Activated CD4-positive, alpha-beta T cell treated with anti-CD3 and anti-CD28 coated beads, Interleukin-2, amount 50 U/mL, for 1 hour (primary cell): ENCODE results near the gene CRIP3.
"Not testable (repeated sequence)": the region's sequence is repeated elsewhere in the genome, so short reads cannot be mapped to it uniquely, and the experiment has no call there.

Source experiments
- DNase-seq: peaks from one replicate; pipeline ENCODE4 v3.0.0-alpha.2; 2020

Gene CRIP3

DNA sequence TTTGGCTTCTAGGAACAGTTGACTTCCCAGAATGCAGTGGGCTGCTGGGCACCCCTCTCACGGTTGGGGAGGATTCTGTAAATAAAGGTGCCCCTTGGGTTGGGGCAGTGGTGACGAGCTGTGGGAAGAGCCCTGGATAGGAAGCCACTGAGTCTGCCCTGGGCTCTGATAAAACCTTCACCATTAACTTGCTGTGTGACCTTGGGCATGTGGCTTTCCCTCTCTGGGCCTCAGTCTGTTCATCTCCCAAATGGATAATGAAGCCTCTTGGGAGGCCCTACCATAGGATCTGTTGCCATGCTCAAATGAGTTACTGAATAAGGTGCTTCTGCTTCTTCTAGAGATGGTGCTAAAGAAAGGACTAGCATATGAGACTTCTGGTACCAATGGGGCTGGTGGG, 3.7 kb downstream of the CRIP3 start:
- no peak for DNase-seq

DNA sequence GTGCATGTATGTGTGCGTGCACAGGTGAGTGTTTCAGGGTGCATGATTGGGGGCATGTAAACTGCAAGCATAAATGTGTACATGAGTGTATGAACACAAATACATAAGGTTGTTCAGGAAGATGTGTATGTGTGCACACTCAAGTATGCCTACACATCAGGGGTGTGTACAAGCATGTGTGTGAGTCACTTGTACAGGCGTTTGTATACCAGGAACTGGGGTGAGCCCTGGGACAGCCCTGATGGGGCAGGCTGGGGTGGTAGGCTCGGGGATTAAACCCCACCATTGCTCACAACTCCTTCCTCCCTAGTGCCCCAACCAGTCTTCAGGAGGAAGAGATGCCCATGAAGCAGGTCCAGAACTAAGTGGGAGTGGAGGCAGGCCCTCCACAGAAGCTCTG, 4.3 kb downstream of the CRIP3 start:
- no peak for DNase-seq

DNA sequence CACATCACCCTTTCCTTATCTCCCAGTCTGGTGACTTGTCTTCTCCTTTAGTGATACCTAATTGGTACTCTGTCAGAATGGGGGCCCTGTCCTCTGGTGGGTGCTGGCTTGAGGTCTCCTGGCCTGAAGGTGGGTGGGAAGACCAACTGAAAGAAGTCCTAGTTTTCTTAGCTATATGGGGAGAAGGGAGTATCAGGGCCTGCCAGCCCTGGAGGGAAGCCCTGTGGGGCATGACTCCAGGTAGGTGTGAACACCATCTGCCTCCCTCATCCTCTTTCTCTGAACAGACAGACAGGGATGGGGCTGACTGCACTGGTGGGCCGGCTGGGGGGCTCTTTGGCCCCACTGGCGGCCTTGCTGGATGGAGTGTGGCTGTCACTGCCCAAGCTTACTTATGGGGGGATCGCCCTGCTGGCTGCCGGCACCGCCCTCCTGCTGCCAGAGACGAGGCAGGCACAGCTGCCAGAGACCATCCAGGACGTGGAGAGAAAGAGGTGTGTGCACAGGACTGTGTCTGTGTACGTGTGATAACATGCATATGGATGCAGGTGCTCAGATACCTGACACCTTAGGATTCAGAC, 4.8 kb downstream of the CRIP3 start:
- no peak for DNase-seq

DNA sequence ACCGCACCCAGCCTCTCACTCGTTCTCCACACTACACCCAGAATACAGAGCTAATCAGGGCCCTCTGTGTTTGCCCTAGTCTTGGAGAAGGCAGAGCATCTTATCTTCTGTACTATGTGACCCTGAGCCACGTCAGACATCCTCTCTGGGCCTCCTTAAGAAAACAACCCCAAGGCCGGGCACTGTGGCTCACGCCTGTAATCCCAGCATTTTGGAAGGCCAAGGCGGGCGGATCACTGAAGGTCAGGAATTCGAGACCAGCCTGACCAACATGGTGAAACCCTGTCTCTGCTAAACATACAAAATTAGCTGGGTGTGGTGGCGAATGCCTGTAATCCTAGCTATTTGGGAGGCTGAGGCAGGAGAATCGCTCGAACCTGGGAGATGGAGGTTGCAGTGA, 5.6 kb downstream of the CRIP3 start:
- DNase-seq: not testable (repeated sequence)

DNA sequence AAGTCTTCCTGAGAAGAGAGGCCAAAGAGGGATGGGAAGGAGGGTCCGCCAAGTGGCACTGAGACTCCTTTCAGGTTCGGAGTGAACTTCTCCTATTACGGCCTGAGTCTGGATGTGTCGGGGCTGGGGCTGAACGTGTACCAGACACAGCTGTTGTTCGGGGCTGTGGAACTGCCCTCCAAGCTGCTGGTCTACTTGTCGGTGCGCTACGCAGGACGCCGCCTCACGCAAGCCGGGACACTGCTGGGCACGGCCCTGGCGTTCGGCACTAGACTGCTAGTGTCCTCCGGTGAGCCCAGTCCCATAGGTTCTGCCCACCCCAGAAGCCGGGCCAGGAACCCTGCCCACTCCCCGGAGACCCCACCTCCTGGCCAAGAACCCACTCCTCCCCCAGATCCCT, 6.5 kb downstream of the CRIP3 start:
- DNase-seq: no peak

DNA sequence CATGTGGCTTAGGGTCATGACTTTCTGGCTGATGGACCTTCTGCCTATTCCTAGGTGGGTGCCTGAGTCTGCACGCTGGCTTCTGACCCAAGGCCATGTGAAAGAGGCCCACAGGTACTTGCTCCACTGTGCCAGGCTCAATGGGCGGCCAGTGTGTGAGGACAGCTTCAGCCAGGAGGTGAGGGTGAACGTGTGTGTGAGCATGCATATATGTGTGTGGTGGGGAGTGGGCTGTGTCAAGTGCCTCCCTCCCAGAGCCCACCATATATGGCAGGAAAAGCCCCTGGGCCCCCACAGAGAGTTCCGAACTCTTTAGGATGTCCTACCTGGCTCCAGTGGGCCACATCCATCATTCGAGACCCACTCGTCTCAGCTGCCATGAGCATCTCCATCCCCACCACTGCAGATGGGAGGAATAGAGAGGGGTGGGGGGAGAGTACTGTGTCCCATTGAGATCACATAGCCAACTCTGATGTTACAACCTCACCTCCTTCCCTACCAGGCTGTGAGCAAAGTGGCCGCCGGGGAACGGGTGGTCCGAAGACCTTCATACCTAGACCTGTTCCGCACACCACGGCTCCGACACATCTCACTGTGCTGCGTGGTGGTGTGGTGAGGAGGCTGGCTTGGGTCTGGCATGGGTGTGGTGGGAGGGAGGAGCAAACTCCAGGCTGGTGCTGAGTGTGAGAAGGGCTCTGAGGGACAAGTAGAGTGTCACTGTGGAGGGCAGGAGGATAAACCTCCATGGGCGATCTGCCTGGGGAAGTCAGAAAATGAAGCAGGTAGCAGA, 7.3 kb downstream of the CRIP3 start:
- DNase-seq: no peak

DNA sequence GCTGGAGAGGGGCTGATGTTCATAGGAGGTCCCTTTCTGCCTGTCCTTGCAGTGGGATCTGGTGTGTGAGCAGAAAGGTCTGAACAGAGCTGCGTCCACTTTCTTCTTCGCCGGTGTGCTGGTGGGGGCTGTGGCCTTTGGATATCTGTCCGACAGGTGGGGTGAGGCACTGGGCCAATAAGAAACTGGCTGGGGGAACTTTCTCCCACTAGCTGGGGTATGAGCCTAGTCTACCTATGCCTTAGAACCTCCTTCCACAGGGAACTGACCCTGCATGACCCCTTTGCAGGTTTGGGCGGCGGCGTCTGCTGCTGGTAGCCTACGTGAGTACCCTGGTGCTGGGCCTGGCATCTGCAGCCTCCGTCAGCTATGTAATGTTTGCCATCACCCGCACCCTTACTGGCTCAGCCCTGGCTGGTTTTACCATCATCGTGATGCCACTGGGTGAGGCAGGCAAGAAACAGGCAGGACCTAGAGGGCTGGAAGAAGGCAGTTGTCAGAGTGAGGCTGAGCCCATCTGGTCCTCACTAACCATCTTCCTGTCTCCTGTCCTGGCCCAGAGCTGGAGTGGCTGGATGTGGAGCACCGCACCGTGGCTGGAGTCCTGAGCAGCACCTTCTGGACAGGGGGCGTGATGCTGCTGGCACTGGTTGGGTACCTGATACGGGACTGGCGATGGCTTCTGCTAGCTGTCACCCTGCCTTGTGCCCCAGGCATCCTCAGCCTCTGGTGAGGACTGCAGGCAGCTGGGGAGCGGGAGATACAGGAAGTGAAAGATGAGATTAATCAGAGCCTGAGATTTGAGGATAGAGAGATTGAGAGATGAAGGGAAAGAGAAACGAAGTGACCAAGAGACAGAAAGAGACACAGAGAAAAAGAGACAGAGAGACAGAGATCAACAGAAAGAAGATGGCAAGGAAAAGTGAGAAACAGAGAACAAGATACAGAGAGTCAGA, 9.0 kb downstream of the CRIP3 start:
- DNase-seq: no peak

DNA sequence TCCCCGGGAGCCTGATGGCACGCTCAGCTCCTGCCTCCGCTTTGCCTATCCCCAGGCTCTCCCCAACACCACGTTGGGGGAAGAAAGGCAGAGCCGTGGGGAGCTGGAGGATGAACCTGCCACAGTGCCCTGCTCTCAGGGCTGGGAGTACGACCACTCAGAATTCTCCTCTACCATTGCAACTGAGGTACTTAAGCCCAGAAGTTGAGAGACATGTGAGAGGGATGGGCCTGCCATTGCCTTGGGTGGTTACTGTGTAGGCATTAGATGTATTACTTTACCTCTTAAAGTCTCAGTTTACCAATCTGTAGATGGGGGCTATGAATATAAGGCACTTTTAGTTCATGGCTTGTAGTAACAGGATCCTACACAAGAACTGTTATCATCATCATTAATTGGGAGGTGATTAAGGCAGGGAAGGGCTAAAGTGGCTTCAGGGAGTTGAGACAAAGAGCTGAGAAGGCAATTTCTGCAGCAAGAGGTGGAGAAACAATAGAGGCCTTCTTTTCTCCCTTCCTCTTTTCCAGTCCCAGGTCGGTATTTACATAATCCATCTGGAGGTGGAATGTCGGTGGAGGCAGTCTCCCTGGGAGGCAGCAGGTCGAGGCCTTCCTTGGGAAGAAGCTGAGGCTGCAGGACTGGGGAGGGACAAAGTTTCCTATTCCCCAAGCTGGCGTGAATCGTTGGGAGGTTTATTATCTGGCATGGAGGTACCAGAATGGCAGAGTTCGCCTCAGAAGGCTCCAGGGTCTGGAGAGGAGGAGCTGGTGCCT, 9.9 kb downstream of the CRIP3 start:
- DNase-seq: no peak

DNA sequence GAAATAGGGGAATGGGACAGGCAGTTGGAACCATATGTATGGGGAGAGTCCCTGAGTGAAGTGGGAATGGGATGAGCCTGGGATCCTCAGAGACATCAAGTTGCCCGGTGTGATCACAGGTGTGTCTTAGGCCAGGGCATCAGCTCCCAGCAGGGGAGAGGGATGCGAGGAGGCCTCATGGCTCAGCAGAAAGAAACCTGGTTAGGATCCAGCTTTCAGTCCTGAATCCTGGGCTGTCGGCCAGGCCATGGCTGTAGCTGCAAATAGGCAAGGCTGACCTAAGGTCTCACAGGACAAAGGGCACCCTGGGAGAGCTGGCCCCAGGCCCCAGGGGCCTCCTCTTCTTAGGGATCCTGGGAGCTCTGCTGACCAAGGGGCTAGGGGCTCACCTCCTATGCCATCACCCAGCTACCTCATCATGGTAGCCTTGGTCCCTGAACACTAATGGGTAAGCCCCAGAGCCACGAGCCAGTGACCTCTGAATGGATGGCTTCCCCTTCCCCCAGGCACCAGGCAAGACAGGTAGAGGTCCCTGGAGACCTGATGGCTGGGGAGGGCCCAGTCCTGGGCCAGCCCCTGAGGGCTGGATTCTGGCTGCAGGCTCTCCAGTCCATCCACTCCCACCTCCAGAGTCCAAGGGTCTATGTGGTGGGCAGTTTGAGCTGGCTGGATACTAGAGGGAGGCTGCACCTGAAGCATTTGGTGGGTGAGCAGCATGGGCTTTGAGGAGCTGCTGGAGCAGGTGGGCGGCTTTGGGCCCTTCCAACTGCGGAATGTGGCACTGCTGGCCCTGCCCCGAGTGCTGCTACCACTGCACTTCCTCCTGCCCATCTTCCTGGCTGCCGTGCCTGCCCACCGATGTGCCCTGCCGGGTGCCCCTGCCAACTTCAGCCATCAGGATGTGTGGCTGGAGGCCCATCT, 10.7 kb downstream of the CRIP3 start, which contains the start of gene SLC22A7:
TSS of gene SLC22A7 (plus strand) at position 617 of the 921 bp plus-strand sequence. CDS start at position 716, 99 bp downstream.
- DNase-seq: no peak

DNA sequence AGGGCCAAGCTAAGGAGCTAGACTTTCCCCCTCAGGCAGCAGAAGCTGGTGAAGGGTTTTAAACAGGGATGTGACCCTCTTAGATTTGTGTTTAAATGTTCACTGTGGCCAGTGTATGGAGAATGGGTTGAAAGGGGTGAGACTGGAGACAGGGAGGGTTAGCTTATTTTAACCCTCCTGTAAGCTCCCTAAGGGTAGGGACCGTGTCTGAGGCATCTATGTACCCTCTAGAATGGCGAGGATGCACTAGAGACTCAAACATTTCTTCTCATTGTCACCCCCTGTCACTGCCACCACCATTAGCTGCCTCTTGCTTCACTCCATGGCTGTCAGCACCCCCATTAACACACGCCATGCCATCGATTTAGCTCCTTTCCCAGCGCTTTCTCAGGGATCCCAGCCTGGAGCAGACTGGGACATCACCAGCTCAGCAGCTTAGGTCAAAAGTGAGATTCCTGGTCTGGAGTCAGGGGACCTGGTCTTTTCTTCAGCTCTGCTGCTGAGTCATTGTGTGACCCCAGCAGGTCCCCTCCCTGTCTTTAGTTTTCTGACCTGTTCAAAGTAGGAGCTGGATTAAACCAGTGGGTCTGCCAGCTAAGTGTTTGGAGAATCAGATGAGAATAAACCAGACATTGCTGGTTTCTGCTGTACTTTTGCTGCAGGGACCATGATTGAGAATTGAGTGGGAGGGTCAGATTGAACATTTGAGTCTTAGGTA, 11.7 kb downstream of the CRIP3 start:
- DNase-seq: no peak

DNA sequence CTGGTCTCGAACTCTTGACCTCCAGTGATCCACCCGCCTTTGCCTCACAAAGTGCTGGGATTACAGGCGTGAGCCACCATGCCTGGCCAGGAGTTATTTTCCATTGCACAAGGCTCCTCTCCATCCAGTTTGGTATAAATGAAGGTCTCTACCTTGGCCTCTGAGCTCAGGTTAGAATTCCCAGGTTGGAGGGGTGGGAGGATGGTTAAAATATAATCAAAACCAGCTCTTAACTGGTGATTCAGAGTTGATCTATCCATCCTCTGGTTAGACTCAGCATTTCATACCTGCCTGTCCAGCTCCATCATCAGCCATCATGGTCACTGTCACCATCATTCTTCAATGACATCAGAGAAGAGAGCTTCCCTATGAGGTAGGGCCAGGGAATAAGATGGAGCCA, 13.2 kb downstream of the CRIP3 start:
- no peak for DNase-seq

DNA sequence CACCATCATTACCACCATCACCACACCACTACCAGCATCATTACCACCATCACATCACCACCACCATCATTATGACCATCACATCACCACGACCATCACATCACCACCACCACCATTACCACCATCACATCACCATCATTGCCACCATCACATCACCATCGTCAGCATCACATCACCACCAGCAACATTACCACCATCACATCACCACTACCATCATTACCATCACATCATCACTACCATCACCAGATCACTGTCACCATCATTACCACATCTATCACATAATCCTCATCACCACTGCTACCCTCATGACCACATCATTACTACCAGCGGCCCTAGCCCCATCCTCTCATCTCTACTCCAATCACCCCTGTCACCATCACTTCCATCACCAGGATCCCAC, 14.1 kb downstream of the CRIP3 start:
- no peak for DNase-seq

DNA sequence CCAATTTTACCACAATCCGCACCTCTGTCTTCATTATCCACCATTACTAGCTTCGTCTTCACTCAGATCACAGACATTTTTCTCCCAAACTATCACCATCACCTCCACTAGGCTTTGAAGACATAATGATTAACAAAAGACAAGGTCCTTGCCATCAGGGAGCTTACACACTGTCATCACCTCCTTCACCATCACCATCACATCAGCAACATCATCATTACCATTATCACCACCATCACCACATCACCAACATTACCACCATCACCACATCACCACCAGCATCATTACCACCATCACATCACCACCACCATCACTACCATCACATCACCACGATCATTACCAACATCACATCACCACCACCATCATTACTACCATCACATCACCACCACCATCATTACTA, 14.9 kb downstream of the CRIP3 start:
- DNase-seq: no peak

DNA sequence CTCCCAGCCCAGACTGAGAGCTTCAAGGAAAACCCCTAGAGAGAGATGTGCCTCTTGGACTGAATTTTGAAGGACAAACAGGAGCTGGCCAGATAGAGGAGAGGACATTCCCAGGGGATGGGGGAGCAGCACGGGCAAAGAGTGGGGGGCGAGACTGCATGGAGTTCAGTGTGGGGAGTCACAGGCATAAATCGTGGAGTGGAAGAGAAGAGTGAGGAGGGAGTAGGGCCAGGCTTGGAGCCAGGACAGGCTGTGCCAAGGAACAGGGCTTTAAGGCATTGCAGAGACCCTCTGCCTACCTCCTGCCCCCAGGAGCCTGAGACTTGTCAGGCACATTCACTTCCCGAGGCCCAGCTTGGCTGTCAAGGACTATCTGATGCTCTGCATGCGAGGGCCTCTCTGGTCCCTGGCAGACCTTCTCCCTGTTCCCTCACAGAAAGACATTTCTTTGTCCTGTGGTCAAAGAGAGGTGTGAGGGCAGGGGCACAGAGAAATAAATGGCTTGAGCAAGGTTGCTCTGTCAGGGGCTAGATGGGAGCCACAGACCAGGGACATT, 15.8 kb downstream of the CRIP3 start:
- DNase-seq: no peak

DNA sequence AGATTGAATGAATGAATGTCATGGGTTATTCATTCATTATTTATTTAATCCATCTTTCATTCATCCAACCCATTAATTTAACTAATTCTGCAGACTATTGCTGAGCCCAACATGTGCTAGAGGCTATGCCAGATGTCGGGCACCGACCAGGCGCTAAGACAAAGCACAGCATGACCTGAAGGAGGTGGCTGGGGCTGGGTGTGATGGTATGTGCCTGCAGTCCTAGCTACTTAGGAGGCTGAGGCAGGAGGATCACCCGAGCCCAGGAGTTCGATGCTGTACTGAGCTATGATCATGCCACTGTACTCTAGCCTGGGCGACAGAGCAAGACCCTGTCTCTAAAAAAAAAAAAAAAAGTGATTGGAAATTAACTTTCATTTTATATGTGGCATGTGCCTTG, 16.3 kb downstream of the CRIP3 start:
- no peak for DNase-seq

DNA sequence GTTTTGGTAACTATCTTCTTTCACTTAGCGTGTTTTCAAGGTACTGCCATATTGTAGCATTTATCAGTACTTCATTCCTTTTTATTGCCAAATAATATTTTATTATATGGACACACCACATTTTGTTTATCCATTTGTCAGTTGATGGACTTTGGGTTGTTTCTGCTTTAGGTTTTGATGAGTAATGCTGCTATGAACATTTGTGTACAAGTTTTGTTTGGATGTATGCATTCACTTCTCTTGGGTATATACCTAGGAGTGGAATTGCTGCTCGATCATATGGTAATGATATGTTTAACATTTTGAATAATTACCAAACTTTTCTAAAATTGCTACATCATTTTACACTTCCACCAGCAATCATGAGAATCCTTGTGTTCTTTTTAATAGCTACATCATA, 16.9 kb downstream of the CRIP3 start:
- DNase-seq: no peak

DNA sequence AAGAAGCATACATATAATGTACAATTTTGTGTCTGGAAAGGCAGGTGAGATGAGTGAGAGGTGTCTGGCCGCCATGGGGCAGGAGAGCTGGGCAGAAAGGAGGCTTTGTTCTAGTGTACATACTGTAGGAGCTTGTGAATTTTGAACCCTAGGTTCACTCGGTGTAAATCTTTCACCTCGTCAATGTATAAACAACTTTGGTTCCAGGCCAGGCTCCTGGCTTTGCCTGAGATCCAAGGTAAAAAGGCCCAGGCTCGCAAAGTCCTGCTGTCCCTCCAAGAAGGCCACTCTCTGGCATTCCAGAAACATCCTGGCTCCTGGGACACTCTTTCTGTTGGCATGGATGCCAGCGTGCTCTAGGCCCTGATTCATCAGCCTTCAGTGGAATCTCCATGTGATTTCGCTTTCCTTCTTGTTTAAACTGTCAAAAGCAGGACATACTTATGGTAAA, 17.7 kb downstream of the CRIP3 start:
- DNase-seq: no peak

DNA sequence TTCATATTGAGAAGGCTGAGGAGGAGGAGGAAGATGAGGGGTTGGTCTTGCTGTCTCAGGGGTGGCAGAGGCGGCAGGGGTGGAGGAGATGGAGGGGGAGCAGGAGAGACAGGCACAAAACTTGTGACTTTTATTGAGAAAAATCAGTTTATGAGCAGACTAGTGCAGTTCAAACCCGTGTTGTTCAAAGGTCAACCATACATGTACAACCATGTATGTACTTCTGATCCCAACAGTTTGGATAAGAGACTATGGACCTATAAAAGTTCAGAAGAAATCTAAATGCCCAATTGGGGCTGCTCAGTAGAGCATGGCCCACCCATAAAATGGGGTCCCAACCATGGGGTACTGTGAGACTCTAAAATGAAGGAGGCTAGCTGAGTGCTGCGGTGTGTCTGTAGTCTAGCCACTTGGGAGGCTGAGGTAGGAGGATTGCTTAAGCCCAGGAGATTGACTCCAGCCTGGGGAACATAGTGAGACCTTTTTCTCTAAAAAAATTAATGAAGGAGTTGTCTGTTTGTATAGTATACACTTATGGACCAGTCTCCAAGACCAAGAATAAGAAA, 18.2 kb downstream of the CRIP3 start:
- DNase-seq: no peak

DNA sequence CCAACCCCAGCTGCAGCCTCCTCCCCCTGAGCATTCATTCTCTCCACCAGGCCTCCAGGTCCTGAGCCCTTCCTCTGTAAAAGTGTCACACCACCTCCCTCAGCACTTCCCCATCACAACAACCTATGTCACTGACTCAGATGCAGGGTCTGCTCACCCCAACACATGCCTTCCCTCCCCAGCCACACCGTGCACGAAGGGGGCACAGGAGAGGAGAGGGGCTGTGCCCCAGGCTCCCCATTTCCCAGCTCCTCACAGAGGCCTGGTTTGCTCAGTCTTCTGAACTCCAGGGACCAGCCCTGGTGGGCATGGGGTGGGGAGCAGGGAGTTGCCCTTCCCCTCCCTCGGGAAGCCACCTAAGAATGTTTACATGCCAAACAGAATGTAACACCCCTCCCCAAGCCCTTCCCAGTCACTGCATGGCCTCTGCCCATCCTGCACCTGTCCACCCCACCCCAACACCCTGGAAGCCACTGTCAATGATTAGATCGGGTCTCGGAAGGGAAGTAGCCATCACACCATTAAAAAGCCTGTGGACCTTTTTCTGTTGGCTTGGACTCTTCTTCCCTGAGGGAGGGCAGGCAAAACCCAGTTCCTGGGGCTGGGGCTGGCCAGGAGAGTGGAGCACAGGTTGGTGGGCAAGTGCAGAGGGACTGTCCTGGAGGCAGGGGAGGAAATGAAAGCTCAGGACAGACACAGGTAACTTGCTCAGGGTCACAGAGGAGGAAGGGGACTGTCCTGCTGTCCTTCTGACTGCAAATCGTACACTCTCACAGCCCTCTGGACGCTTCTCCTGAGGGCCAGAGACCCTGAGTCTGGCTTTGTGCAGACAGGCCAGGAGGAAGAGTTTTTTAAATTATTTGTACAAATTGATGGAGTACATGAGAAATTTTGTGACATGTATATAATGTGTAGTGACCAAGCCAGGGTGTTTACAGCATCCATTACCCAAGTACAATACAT, 20.6 kb downstream of the CRIP3 start:
- DNase-seq: no peak
